GM10266 (cell line): ENCODE results near the gene F7.

Source experiments
- DNase-seq: peaks from one replicate; pipeline ENCODE4 v3.0.0; 2012; ENCODE audit errors: extremely low spot score
- CTCF ChIP-seq: IDR thresholded peaks from 2 replicates; pipeline ENCODE4 v1.5.1; 2012; ENCODE audit warnings: mild to moderate bottlenecking, low read depth; ENCODE audit not compliant: control insufficient read depth, insufficient read depth; ENCODE audit errors: missing control alignments

Gene F7

GRCh38 chr13:113060557-113061270, 44.9 kb upstream of the F7 start:
- no peak for TF ChIP-seq CTCF
- no peak for DNase-seq

- no peak for DNase-seq
- TF ChIP-seq CTCF: no peak
These were observed 44.3 kb upstream of the F7 start for GRCh38 chr13:113061271-113061625.

- no peak for TF ChIP-seq CTCF
- DNase-seq: no peak
These were observed 43.7 kb upstream of the F7 start for GRCh38 chr13:113061796-113062425.

GRCh38 chr13:113062691-113063090, 42.9 kb upstream of the F7 start:
- TF ChIP-seq CTCF: no peak
- DNase-seq: no peak

- TF ChIP-seq CTCF: no peak
- DNase-seq: no peak
These were observed 42.5 kb upstream of the F7 start for GRCh38 chr13:113063091-113063491.

- no peak for TF ChIP-seq CTCF
- no peak for DNase-seq
These were observed 41.5 kb upstream of the F7 start for GRCh38 chr13:113064000-113064533.
